Nephron progenitor cell (in vitro differentiated cells): Measurements from ENCODE around the gene ACBD6.

ENCODE experiments used
- DNase-seq: peaks from one replicate; pipeline ENCODE4 v3.0.0; 2021
- H3K27ac Mint-ChIP-seq: 2 replicates; pipeline ENCODE4 v1.8.0; 2021; ENCODE audit warnings: mild to moderate bottlenecking, moderate library complexity, mixed read lengths
- H3K27me3 Mint-ChIP-seq: 2 replicates; pipeline ENCODE4 v1.8.0; 2021; ENCODE audit warnings: mild to moderate bottlenecking, low read depth, mixed read lengths; ENCODE audit not compliant: poor library complexity
- H3K36me3 Mint-ChIP-seq: 2 replicates; pipeline ENCODE4 v1.8.0; 2021; ENCODE audit warnings: low read depth, mixed read lengths
- H3K4me1 Mint-ChIP-seq: 2 replicates; pipeline ENCODE4 v1.8.0; 2021; ENCODE audit warnings: mixed read lengths
- H3K4me3 Mint-ChIP-seq: 2 replicates; pipeline ENCODE4 v1.8.0; 2021; ENCODE audit warnings: mild to moderate bottlenecking, moderate library complexity, mixed read lengths
- H3K9me3 Mint-ChIP-seq: 2 replicates; pipeline ENCODE4 v1.8.0; 2021; ENCODE audit warnings: mild to moderate bottlenecking, moderate library complexity, mixed read lengths
- CTCF ChIP-seq: fragments of 200-600 bp; sonication (generic); IDR thresholded peaks from 2 replicates; pipeline ENCODE4 v1.5.0; 2021; ENCODE audit warnings: antibody characterized with exemption

ACBD6 gene

GRCh38 chr1:180327089-180327488, 175.3 kb downstream of the ACBD6 start:
- no peak overlapping the region for H3K27ac Mint-ChIP-seq
- peaks cover 20% of the 10 kb centered on the region for H3K36me3 Mint-ChIP-seq
- no peak for DNase-seq
- no peak overlapping the region for H3K4me3 Mint-ChIP-seq
- no peak for TF ChIP-seq CTCF
- H3K4me1 Mint-ChIP-seq, result no peaks in the 10 kb centered on the region
- H3K27me3 Mint-ChIP-seq, result no peaks in the 10 kb centered on the region
- peaks cover 24% of the 10 kb centered on the region for H3K9me3 Mint-ChIP-seq

- peaks cover 9% of the 10 kb centered on the region for H3K36me3 Mint-ChIP-seq
- no peak overlapping the region for H3K27ac Mint-ChIP-seq
- H3K27me3 Mint-ChIP-seq, result no peaks in the 10 kb centered on the region
- H3K9me3 Mint-ChIP-seq, result no peaks in the 10 kb centered on the region
- no peak overlapping the region for H3K4me3 Mint-ChIP-seq
- TF ChIP-seq CTCF, result no peak
- no peaks in the 10 kb centered on the region for H3K4me1 Mint-ChIP-seq
- no peak for DNase-seq
Measured at GRCh38 chr1:180312926-180313325, 189.5 kb downstream of the ACBD6 start.

- H3K27ac Mint-ChIP-seq, result no peak overlapping the region
- no peak for DNase-seq
- no peak for TF ChIP-seq CTCF
- peaks cover 3% of the 10 kb centered on the region for H3K27me3 Mint-ChIP-seq
- H3K36me3 Mint-ChIP-seq, result peaks cover 22% of the 10 kb centered on the region
- H3K9me3 Mint-ChIP-seq, result peaks cover 7% of the 10 kb centered on the region
- H3K4me3 Mint-ChIP-seq, result no peak overlapping the region
- no peaks in the 10 kb centered on the region for H3K4me1 Mint-ChIP-seq
Measured at GRCh38 chr1:180311011-180311730, 191.2 kb downstream of the ACBD6 start.

GRCh38 chr1:180310095-180310494, 192.3 kb downstream of the ACBD6 start:
- Mint-ChIP-seq H3K36me3 (peaks cover 27% of the 10 kb centered on the region), H3K27me3 (peaks cover 3% of the 10 kb centered on the region), H3K9me3 (peaks cover 11% of the 10 kb centered on the region), H3K4me1 (no peaks in the 10 kb centered on the region), H3K4me3 (no peak overlapping the region), H3K27ac (no peak overlapping the region)
- TF ChIP-seq CTCF, result no peak
- DNase-seq, result no peak

GRCh38 chr1:180309338-180309737, 193.0 kb downstream of the ACBD6 start:
- DNase-seq, result no peak
- Mint-ChIP-seq H3K9me3 (peaks cover 13% of the 10 kb centered on the region), H3K4me3 (no peak overlapping the region), H3K27me3 (peaks cover 3% of the 10 kb centered on the region), H3K36me3 (peaks cover 28% of the 10 kb centered on the region), H3K27ac (peak overlapping the region; percentile 19), H3K4me1 (no peaks in the 10 kb centered on the region)
- no peak for TF ChIP-seq CTCF

GRCh38 chr1:180301135-180301742, 201.1 kb downstream of the ACBD6 start:
- peaks cover 3% of the 10 kb centered on the region for H3K27me3 Mint-ChIP-seq
- H3K36me3 Mint-ChIP-seq, result peaks cover 15% of the 10 kb centered on the region
- H3K9me3 Mint-ChIP-seq, result peaks cover 12% of the 10 kb centered on the region
- H3K4me1 Mint-ChIP-seq, result no peaks in the 10 kb centered on the region
- DNase-seq, result no peak
- no peak for TF ChIP-seq CTCF
- H3K27ac Mint-ChIP-seq, result no peak overlapping the region
- H3K4me3 Mint-ChIP-seq, result no peak overlapping the region
